Endothelial cell of umbilical vein (primary cell): ENCODE data around the gene ACAP1. TPM values are rescaled to one million over a fixed set of nuclear protein-coding genes. Genes with fewer than 3 reads are reported as not detected.

Source experiments
- BruUV-seq: library from RNA; stranded (reverse); fragments of 400-500 nt; replicated peaks from 2 replicates; lab custom pipeline; 2021; lab: Mats Ljungman, UMichigan
- CTCF ChIA-PET: fragments of 300-600, 350-600 bp; sonication (Branson Sonifier 250); formaldehyde crosslinking; loops from one replicate; lab custom pipeline; 2021; ENCODE audit warnings: antibody characterized with exemption, inconsistent platforms; lab: Charles Lee
- POLR2A ChIA-PET: fragments of 300-600, 350-600 bp; sonication (Branson Sonifier 250); formaldehyde crosslinking; loops from one replicate; lab custom pipeline; 2021; ENCODE audit warnings: antibody characterized with exemption, inconsistent platforms; lab: Charles Lee
- DNase-seq: peaks from one replicate; pipeline ENCODE4 v3.0.0-alpha.2; 2011; ENCODE audit warnings: low read depth, low spot score
- FAIRE-seq: peaks from 2 replicates; lab custom pipeline; 2011; peaks lifted over from hg19 to GRCh38; lab: Jason Lieb, UNC
- H2AFZ ChIP-seq: 2 replicates; pipeline ENCODE4 v1.6.0; 2012; ENCODE audit warnings: low read depth, low read length, control low read depth, inconsistent platforms
- H3K27ac ChIP-seq: 2 replicates; pipeline ENCODE4 v1.5.1; 2011; ENCODE audit warnings: low read depth, mild to moderate bottlenecking, control low read depth, low read length, moderate library complexity; ENCODE audit not compliant: insufficient read depth
- H3K27me3 ChIP-seq, 2 experiments: 2 replicates each; pipeline versions ENCODE4 v1.6.0 to v1.6.1; 2011; ENCODE audit warnings: low read length in 2 of 2, mixed read lengths in 1 of 2; ENCODE audit not compliant: control insufficient read depth in 2 of 2, insufficient read depth in 2 of 2
- H3K36me3 ChIP-seq, 2 experiments: 2 replicates in 1 of 2; 3 replicates in 1 of 2; pipeline ENCODE4 v1.5.1; 2011; ENCODE audit warnings: low read length in 2 of 2, mild to moderate bottlenecking in 1 of 2, moderate library complexity in 1 of 2; ENCODE audit not compliant: control insufficient read depth in 2 of 2, insufficient read depth in 2 of 2; ENCODE audit errors: extremely low read depth in 1 of 2
- H3K4me1 ChIP-seq: 3 replicates; pipeline ENCODE4 v1.5.1; 2011; ENCODE audit warnings: mild to moderate bottlenecking, low read length; ENCODE audit not compliant: control insufficient read depth, insufficient read depth; ENCODE audit errors: extremely low read depth
- H3K4me2 ChIP-seq: 2 replicates; pipeline ENCODE4 v1.6.1; 2011; ENCODE audit warnings: low read length, control low read depth, mixed read lengths; ENCODE audit not compliant: insufficient read depth
- H3K4me3 ChIP-seq, 3 experiments: fragments of 200-600 bp in 1 of 3; sonication (generic), shearing (Covaris generic) in 1 of 3; replicated peaks in 1 of 3; 2 replicates each; pipeline ENCODE4 v1.5.1; 2011 to 2016; ENCODE audit warnings: control low read depth in 3 of 3, low read length in 3 of 3, mild to moderate bottlenecking in 2 of 3, inconsistent platforms in 1 of 3, low read depth in 1 of 3, moderate library complexity in 1 of 3; ENCODE audit not compliant: insufficient read depth in 1 of 3
- H3K79me2 ChIP-seq: 2 replicates; pipeline ENCODE4 v1.6.0; 2012; ENCODE audit warnings: low read length, inconsistent platforms; ENCODE audit not compliant: control insufficient read depth, insufficient read depth
- H3K9ac ChIP-seq: replicated peaks from 2 replicates; pipeline ENCODE3; 2011; ENCODE audit warnings: low read length, control low read depth; ENCODE audit not compliant: insufficient read depth; ENCODE audit errors: extremely low read depth
- H3K9me1 ChIP-seq: replicated peaks from 3 replicates; pipeline ENCODE4 v1.6.0; 2011; ENCODE audit warnings: mild to moderate bottlenecking, low read length; ENCODE audit not compliant: control insufficient read depth, insufficient read depth; ENCODE audit errors: extremely low read depth
- H3K9me3 ChIP-seq: replicated peaks from 2 replicates; pipeline ENCODE4 v1.5.1; 2012; ENCODE audit warnings: low read length, inconsistent platforms; ENCODE audit not compliant: control insufficient read depth, insufficient read depth
- H4K20me1 ChIP-seq: replicated peaks from 2 replicates; pipeline ENCODE3; 2011; ENCODE audit warnings: mild to moderate bottlenecking, low read length; ENCODE audit not compliant: control insufficient read depth, insufficient read depth; ENCODE audit errors: extremely low read depth
- EZH2 ChIP-seq: IDR thresholded peaks from 2 replicates; pipeline ENCODE4 v1.6.1; 2012; ENCODE audit warnings: borderline replicate concordance, low read depth, mild to moderate bottlenecking, moderate library complexity, low read length, inconsistent platforms; ENCODE audit not compliant: severe bottlenecking
- FOS ChIP-seq: IDR thresholded peaks from 2 replicates; pipeline ENCODE4 v1.6.1; 2011; ENCODE audit warnings: mild to moderate bottlenecking, low read length, moderate library complexity, borderline replicate concordance; ENCODE audit not compliant: insufficient read depth
- GATA2 ChIP-seq: IDR thresholded peaks from 2 replicates; pipeline ENCODE4 v1.7.0; 2011; ENCODE audit warnings: low read depth, mild to moderate bottlenecking, moderate library complexity, mixed read lengths, low read length; ENCODE audit not compliant: insufficient read length, insufficient read depth
- MYC ChIP-seq: IDR thresholded peaks from one replicate; pipeline ENCODE4 v1.6.1; 2011; ENCODE audit warnings: mild to moderate bottlenecking, low read depth, low read length
- POLR2A ChIP-seq: IDR thresholded peaks from 2 replicates; pipeline ENCODE4 v1.6.1; 2012; ENCODE audit warnings: low read depth, mild to moderate bottlenecking, control low read depth, low read length
- POLR2AphosphoS5 ChIP-seq: IDR thresholded peaks from 2 replicates; pipeline ENCODE4 v1.6.1; 2012; ENCODE audit warnings: low read depth, mild to moderate bottlenecking, control low read depth, low read length, moderate library complexity; ENCODE audit not compliant: insufficient read depth
- dilution Hi-C: fragments of 300-500 bp; cut with MboI; formaldehyde crosslinking; loops from one replicate; pipeline ENCODE4 v1.15.0; 2019; ENCODE audit warnings: low sequenced_read_pairs; ENCODE audit not compliant: extremely low pct_ligation_motif_present
- intact Hi-C: fragments of 100-400 bp; cut with micrococcal nuclease; formaldehyde crosslinking; loops from one replicate; pipeline ENCODE4 v1.10.0; 2022
- polyA plus RNA-seq, 4 experiments: library from polyadenylated mRNA; depleted of rRNA in 3 of 4; stranded (reverse) in 3 of 4; unstranded in 1 of 4; fragments of >200 nt; gene quantifications; 2 replicates each; pipeline versions ENCODE4 v1.2.1 to v1.2.3, GENCODE V29; 2011 to 2012; ENCODE audit warnings: missing spikeins in 1 of 4
- total RNA-seq: library from RNA; stranded (reverse); gene quantifications from 2 replicates; pipeline ENCODE4 v1.2.3, GENCODE V29; 2021

Gene ACAP1
- total and polyA plus RNA-seq, 2 donors (not counting 3 experiments of a cell fraction or from before 2014, with no cell fraction given), result 0.46 TPM; not detected in 1

DNA sequence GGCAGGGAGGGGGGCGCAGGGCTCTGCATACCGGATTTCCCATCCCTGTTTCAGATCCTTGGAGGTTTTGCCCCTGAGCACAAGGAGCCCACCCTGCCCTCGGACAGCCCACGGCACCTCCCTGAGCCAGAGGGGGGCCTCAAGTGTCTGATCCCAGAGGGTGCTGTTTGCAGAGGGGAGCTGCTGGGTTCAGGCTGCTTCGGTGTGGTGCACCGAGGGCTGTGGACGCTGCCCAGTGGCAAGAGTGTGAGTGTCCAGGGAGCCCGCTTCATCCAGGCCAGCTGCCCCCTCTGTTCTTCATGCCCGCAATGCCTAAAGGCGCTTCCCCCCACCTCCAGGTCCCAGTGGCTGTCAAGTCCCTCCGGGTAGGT, 47.0 kb downstream of the ACAP1 start:
- Histone ChIP-seq H4K20me1 (no peaks in the 10 kb centered on the region), H3K36me3 (no peaks in the 10 kb centered on the region), H3K9me3 (no peaks in the 10 kb centered on the region), H3K9me1 (no peaks in the 10 kb centered on the region), H2AFZ (no peak overlapping the region), H3K4me2 (no peak overlapping the region), H3K4me1 (peaks cover 5% of the 10 kb centered on the region), H3K79me2 (no peaks in the 10 kb centered on the region), H3K27ac (no peak overlapping the region), H3K9ac (no peak overlapping the region), H3K27me3 (peaks cover 25 to 33% of the 10 kb centered on the region in 2 experiments), H3K4me3 (no peak overlapping the region)
- BruUV-seq, result no TSS peak
- dilution Hi-C loops (no loop called here), intact Hi-C loops (no loop called here)
- TF ChIP-seq POLR2AphosphoS5, result no peak
- no peak for TF ChIP-seq POLR2A
- no peak for TF ChIP-seq GATA2
- no peak for TF ChIP-seq FOS
- no peak for TF ChIP-seq MYC
- no peak for TF ChIP-seq EZH2
- FAIRE-seq (no peak), DNase-seq (no peak)
- CTCF ChIA-PET, result interaction anchor here (1.3 kb wide), 1 partner anchor 21 kb away, joined by 3 read pairs; the partner anchor contains the start of gene TMEM256
- POLR2A ChIA-PET, result no interaction called here

DNA sequence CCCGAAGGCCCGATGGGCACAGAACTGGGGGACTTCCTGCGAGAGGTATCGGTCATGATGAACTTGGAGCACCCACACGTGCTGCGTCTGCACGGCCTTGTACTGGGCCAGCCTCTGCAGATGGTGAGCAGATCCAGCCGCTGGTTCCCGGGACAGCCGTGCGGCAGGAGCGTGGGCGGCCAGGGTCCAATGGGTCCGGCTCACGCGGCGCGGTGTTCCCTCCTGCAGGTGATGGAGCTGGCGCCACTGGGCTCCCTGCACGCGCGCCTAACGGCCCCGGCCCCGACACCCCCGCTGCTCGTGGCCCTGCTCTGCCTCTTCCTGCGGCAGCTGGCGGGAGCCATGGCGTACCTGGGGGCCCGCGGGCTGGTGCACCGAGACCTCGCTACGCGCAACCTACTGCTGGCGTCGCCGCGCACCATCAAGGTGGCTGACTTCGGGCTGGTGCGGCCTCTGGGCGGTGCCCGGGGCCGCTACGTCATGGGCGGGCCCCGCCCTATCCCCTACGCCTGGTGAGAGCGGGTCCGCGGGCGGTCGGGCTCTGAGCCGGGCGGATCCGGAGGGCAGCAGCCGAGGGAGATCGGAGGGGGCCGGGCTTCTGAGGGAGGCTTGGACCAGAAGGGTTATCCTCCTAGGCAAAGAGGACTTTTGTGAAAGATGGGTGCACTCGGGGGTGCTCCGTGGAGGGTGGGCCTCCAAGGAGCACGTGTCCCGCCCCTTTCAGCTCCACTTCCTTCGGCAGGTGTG, 47.6 kb downstream of the ACAP1 start:
- Histone ChIP-seq H3K27me3 (peaks cover 25 to 33% of the 10 kb centered on the region in 2 experiments), H3K36me3 (peaks cover 0 to 3% of the 10 kb centered on the region in 2 experiments), H4K20me1 (no peaks in the 10 kb centered on the region), H3K79me2 (no peaks in the 10 kb centered on the region), H3K9me3 (no peaks in the 10 kb centered on the region), H3K9me1 (no peaks in the 10 kb centered on the region), H3K4me1 (peaks cover 5% of the 10 kb centered on the region), H3K9ac (no peak overlapping the region), H3K4me3 (peak overlapping the region; percentile 17 to 35 (median 34)), H2AFZ (peak overlapping the region; percentile 60), H3K4me2 (peak overlapping the region; percentile 39), H3K27ac (no peak overlapping the region)
- DNase-seq, result peak; percentile 39
- dilution Hi-C loops (no loop called here), intact Hi-C loops (no loop called here)
- no TSS peak for BruUV-seq
- ChIA-PET POLR2A (no interaction called here), CTCF (interaction anchor here (1.0 to 1.7 kb wide), 4 partner anchors 14 to 53 kb away, joined by 3 to 7 read pairs (median 4); partner anchors contain the start of gene TMEM256)
- TF ChIP-seq POLR2A, result peak; percentile 6
- TF ChIP-seq POLR2AphosphoS5, result no peak
- peak; percentile 48 for FAIRE-seq
